Neutrophil (primary cell): ENCODE data around the gene CBFA2T3.
A peak's percentile ranks its signal among the peaks of the same experiment; 100 is the strongest.

Source experiments
- H3K27ac ChIP-seq: fragments of 200-600 bp; sonication (generic); 2 replicates; pipeline ENCODE4 v1.5.1; 2016; ENCODE audit warnings: mild to moderate bottlenecking, moderate library complexity
- H3K27me3 ChIP-seq: fragments of 200-600 bp; sonication (generic); 2 replicates; pipeline ENCODE4 v1.6.0; 2016; ENCODE audit warnings: mild to moderate bottlenecking
- H3K36me3 ChIP-seq: fragments of 200-600 bp; sonication (generic); 2 replicates; pipeline ENCODE4 v1.5.1; 2017
- H3K4me1 ChIP-seq, 2 experiments: fragments of 200-600 bp in 1 of 2; sonication (generic) in 1 of 2; 1 replicate in 1 of 2; 2 replicates in 1 of 2; pipeline versions ENCODE4 v1.5.1 to v1.6.1; 2013 to 2016; ENCODE audit warnings: low read depth in 1 of 2, low read length in 1 of 2, mild to moderate bottlenecking in 1 of 2, moderate library complexity in 1 of 2; ENCODE audit not compliant: control insufficient read depth in 1 of 2, insufficient read depth in 1 of 2
- H3K4me3 ChIP-seq, 2 experiments: fragments of 200-600 bp in 1 of 2; sonication (generic) in 1 of 2; 1 replicate in 1 of 2; 2 replicates in 1 of 2; pipeline ENCODE4 v1.5.1; 2013 to 2016; ENCODE audit warnings: low read depth in 1 of 2, low read length in 1 of 2, mild to moderate bottlenecking in 1 of 2, moderate library complexity in 1 of 2
- H3K9me3 ChIP-seq: fragments of 200-600 bp; sonication (generic); 2 replicates; pipeline ENCODE4 v1.5.1; 2016
- TF ChIP-seq, protein P1 (sequence below): fragments of 200-600 bp; sonication (generic); IDR thresholded peaks from 2 replicates; pipeline ENCODE4 v1.5.1; 2016; ENCODE audit warnings: antibody characterized with exemption

The CBFA2T3 gene

DNA sequence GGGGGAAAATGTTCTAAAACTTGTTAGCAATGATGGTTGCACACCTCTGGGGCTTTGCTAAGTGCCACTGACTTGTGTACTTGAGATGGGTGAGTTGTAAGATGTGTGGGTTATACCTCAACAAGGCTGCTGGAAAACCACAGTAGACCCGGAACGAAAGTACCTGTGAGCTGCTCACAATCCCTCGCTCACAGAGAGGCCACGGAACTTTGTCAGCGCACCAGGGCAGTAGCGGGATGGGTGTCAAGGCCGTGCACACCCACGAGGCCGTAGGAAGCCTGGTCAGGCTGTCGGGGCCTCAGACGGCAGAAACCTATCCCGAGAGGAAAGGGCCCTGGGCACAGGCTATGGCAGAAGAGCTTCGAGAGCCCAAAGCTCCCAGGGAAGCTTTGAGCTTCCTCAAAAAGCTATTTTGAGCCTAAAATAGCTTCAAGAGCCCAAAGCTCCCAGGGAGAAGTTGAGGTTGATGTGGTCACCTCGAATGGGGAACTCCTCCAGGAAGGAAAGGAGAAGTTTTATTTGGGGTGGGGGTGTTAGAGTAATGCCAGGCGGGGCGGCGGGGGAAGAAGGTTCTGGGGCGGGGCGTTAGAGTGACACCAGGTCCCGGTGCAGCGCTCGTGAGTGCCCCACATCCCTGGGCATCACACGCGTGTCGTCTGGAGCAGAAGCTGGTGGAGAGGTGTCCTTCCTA, 19.0 kb downstream of the CBFA2T3 start:
- Histone ChIP-seq H3K9me3 (no peaks in the 10 kb centered on the region), H3K4me3 (peak overlapping the region; percentile 60 to 65), H3K4me1 (peaks cover 36 to 41% of the 10 kb centered on the region in 2 experiments), H3K36me3 (no peaks in the 10 kb centered on the region), H3K27ac (peak overlapping the region; percentile 78), H3K27me3 (no peaks in the 10 kb centered on the region)
- TF ChIP-seq, protein P1, sequence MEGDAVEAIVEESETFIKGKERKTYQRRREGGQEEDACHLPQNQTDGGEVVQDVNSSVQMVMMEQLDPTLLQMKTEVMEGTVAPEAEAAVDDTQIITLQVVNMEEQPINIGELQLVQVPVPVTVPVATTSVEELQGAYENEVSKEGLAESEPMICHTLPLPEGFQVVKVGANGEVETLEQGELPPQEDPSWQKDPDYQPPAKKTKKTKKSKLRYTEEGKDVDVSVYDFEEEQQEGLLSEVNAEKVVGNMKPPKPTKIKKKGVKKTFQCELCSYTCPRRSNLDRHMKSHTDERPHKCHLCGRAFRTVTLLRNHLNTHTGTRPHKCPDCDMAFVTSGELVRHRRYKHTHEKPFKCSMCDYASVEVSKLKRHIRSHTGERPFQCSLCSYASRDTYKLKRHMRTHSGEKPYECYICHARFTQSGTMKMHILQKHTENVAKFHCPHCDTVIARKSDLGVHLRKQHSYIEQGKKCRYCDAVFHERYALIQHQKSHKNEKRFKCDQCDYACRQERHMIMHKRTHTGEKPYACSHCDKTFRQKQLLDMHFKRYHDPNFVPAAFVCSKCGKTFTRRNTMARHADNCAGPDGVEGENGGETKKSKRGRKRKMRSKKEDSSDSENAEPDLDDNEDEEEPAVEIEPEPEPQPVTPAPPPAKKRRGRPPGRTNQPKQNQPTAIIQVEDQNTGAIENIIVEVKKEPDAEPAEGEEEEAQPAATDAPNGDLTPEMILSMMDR, result no peak

DNA sequence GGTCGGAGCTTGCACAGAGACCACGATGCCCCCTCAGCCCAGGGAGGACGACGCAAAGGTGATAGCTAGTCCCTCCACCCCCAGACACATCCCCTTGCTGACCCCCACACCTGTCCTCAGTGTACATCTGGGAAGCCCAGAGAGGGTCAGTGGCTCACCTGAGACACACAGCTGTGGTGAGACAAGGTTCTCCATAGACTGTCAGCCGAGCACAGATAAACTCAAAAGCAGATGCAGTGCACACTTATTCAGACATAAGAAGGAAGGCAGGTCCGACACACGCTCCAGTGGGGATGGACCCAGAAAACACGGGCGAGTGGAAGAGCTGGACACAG, 19.6 kb downstream of the CBFA2T3 start:
- Histone ChIP-seq H3K4me3 (peak overlapping the region; percentile 60 to 65), H3K4me1 (peaks cover 36 to 41% of the 10 kb centered on the region in 2 experiments), H3K9me3 (no peaks in the 10 kb centered on the region), H3K27me3 (no peaks in the 10 kb centered on the region), H3K36me3 (no peaks in the 10 kb centered on the region), H3K27ac (peak overlapping the region; percentile 78)
- TF ChIP-seq, protein P1, result no peak

DNA sequence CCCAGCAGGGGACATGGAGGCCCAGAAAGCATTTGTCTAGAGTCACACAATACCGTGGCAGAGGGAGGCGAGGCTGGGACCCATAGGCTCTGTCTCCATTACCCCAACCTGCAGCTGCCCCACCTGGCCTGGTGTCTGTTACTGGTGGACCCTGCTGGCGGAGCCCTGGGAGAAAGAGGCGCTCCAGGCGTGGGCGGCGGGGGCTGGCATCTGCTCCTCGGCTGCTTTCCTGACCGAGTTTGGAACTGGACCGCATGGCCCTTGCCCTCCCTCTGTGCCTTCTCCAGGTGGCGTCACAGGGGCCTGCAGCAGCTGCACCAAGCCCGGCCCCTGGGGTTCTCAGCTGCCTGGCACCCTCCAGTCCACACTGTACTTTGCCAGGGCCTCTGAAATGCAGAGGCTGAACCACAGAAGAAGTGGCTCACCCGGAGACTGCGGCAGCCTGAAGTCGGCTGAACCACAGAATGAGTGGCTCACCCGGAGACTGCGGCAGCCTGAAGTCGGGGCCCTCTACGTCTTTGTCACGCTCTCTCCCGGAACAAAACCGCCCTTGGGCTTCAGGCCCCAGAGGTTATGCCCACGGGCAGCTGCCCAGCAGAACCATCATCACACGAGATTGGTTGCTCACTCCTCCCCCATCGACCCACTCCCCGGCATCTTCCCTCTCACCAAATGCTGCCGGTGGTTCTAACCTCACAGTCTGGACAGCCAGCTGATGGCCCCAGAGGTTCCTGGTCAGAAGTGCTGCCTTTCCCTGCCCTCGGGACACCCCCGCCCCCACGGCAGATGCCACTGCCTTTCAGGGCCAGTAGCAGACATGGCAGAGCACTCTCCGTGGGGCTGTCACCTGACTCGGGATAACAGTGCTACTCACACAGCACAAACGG, 20.2 kb downstream of the CBFA2T3 start:
- Histone ChIP-seq H3K27ac (peak overlapping the region; percentile 78), H3K4me1 (peaks cover 36 to 41% of the 10 kb centered on the region in 2 experiments), H3K9me3 (no peaks in the 10 kb centered on the region), H3K36me3 (no peaks in the 10 kb centered on the region), H3K4me3 (peak overlapping the region; percentile 60 to 65), H3K27me3 (no peaks in the 10 kb centered on the region)
- TF ChIP-seq, protein P1, result no peak

DNA sequence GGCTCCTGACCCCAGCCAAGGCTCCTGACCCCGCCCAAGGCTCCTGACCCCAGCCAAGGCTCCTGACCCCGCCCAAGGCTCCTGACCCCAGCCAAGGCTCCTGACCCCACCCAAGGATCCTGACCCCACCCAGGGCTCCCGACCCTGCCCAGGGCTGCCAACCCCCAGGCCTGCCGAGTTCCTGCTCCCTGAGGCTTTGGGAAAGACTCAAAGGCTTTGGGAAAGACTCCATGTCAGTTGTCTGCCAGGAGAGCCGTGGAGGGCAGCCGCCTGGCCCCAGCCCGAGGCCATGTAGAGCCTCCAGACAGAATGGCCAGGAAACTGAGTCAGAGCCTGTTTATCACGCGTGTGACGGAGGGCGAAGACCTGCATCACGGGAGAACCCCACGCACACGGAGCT, 21.1 kb downstream of the CBFA2T3 start:
- TF ChIP-seq, protein P1, result no peak
- Histone ChIP-seq H3K27me3 (no peaks in the 10 kb centered on the region), H3K4me3 (no peak overlapping the region)

DNA sequence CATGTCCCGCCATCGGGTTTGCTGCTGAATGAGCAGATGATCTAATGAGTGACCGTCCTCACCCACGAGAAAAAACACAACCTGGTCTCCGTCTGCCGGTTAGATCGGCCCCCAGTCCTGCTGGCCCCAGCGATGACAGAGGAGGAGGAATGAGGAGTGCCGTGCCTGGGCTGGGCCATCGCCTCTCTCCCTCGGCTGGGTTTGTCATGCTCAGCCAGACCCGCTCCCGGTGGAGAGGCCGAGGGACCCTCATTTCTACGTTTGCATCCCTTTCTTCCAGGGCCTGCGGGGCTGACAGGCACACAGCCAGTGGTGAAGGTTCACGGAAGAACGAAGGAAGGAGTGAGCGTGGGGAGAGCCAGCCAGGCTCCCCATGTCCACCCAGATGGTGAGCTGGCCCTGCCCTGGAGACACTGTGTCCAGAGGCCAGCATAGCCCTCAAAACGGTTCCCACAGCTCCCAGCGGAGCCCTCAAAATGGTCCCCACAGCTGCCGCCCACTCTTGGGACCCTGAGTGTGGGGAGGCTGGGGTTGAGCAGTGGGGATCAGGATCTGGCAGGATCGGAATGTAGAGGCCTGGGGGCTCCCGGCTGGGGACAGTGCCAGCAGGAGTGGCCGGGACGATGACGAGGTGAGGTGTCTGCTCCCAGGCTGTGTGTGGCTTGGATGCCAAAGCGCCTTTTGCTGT, 23.9 kb downstream of the CBFA2T3 start:
- Histone ChIP-seq H3K4me3 (no peak overlapping the region), H3K4me1 (peaks cover 23 to 25% of the 10 kb centered on the region in 2 experiments), H3K9me3 (no peaks in the 10 kb centered on the region), H3K36me3 (no peaks in the 10 kb centered on the region), H3K27ac (no peak overlapping the region), H3K27me3 (no peaks in the 10 kb centered on the region)
- TF ChIP-seq, protein P1, result no peak

More for the DNA sequence above, 21.1 kb downstream of the CBFA2T3 start:
- Histone ChIP-seq H3K4me1 (peaks cover 36 to 41% of the 10 kb centered on the region in 2 experiments), H3K27ac (no peak overlapping the region), H3K9me3 (no peaks in the 10 kb centered on the region), H3K36me3 (no peaks in the 10 kb centered on the region)
